GM19467 (cell line): Measurements from ENCODE around the gene YKT6.
"Not testable (repeated sequence)": the region's sequence is repeated elsewhere in the genome, so short reads cannot be mapped to it uniquely, and the experiment has no call there.

Experiments used
- ATAC-seq: cut with Tn5 transposase; IDR thresholded peaks from one replicate; pipeline ENCODE4 v1.9.1; 2021; ENCODE audit warnings: mild to moderate bottlenecking, moderate library complexity; ENCODE audit not compliant: unreplicated experiment

The YKT6 gene

GRCh38 chr7:44172352-44172751 lies 28.4 kb upstream of the YKT6 start:
- no peak for ATAC-seq

- no peak for ATAC-seq
These were observed 27.9 kb upstream of the YKT6 start for GRCh38 chr7:44172803-44173424.

GRCh38 chr7:44173911-44174693 lies 26.7 kb upstream of the YKT6 start:
- no peak for ATAC-seq

- not testable (repeated sequence) for ATAC-seq
These were observed 26.2 kb upstream of the YKT6 start for GRCh38 chr7:44174694-44174948.

- ATAC-seq: no peak
These were observed 25.0 kb upstream of the YKT6 start for GRCh38 chr7:44175730-44176129.

- no peak for ATAC-seq
These were observed 24.3 kb upstream of the YKT6 start for GRCh38 chr7:44176486-44176885.

- ATAC-seq: no peak
These were observed 23.1 kb upstream of the YKT6 start for GRCh38 chr7:44177570-44178131.

- no peak for ATAC-seq
These were observed 20.1 kb upstream of the YKT6 start for GRCh38 chr7:44180631-44181030.

GRCh38 chr7:44182827-44183226 lies 18.0 kb upstream of the YKT6 start:
- ATAC-seq: no peak

GRCh38 chr7:44183386-44183785 lies 17.4 kb upstream of the YKT6 start:
- no peak for ATAC-seq

GRCh38 chr7:44184206-44184872 lies 16.4 kb upstream of the YKT6 start:
- ATAC-seq: no peak

- ATAC-seq: no peak
These were observed 15.8 kb upstream of the YKT6 start for GRCh38 chr7:44184873-44185446.

GRCh38 chr7:44185729-44186128 lies 15.0 kb upstream of the YKT6 start:
- no peak for ATAC-seq

GRCh38 chr7:44186736-44187135 lies 14.0 kb upstream of the YKT6 start:
- no peak for ATAC-seq

- ATAC-seq: no peak
These were observed 13.0 kb upstream of the YKT6 start for GRCh38 chr7:44187636-44188416.

- no peak for ATAC-seq
These were observed 12.1 kb upstream of the YKT6 start for GRCh38 chr7:44188480-44189225.

- no peak for ATAC-seq
These were observed 11.3 kb upstream of the YKT6 start, which contains the start of gene GCK for GRCh38 chr7:44189286-44189992. TSS of gene GCK (minus strand) at chr7:44189439. CDS start at chr7:44188953, 486 bp downstream.

- no peak for ATAC-seq
These were observed 10.5 kb upstream of the YKT6 start for GRCh38 chr7:44189993-44190872.
